Fibroblast of skin of right quadriceps (primary cell): ENCODE measurements around the gene ALDH9A1.
"Not testable (repeated sequence)": the region's sequence is repeated elsewhere in the genome, so short reads cannot be mapped to it uniquely, and the experiment has no call there.

Experiments
- DNase-seq: peaks from one replicate; pipeline ENCODE4 v3.0.0-alpha.2; 2013

The ALDH9A1 gene

DNA sequence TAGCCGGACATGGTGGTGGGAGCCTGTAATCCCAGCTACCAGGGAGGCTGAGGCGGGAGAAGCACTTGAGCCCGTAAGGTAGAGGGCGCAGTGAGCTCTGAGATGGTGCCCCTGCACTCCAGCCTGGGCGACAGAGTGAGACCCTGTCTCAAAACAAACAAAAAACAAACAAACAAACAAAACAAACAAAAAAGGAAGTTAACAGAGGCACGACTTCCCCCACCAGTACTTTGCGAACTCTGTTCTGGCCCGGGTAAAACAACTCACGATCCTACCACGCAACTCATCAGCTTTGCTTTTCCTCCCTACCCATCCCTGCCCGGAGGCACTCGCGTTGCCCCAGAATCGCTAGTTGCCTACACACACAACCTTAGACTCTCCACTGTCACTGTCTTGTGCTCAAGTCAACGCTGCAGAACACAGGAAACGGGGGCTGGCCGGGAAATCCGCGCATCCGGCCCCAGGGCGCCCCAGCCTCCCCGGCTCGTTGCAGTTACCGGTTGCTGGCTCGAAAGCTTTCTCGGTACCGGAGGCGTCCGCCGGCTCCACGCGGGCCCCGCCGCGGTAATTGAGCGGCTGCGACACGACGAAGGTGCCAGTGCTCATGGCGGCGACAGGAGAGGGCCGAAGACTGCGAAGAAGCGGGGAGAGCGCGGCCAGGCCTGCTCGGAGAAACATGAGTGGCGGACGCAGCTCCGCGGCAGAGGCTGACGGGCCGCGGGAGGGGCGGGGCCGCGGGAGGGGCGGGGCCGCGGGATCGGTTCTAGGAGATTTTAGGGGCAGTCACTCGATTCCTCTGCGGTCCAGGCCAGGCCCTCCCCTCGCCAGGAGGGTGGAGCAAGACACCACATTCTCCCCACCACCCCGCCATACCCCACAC is at the start of gene ALDH9A1:
Gene ALDH9A1 (minus strand): TSS at position 682 of the 880 bp plus-strand sequence. CDS start 4 bp downstream, at position 678.
- DNase-seq, result peak; percentile 88

DNA sequence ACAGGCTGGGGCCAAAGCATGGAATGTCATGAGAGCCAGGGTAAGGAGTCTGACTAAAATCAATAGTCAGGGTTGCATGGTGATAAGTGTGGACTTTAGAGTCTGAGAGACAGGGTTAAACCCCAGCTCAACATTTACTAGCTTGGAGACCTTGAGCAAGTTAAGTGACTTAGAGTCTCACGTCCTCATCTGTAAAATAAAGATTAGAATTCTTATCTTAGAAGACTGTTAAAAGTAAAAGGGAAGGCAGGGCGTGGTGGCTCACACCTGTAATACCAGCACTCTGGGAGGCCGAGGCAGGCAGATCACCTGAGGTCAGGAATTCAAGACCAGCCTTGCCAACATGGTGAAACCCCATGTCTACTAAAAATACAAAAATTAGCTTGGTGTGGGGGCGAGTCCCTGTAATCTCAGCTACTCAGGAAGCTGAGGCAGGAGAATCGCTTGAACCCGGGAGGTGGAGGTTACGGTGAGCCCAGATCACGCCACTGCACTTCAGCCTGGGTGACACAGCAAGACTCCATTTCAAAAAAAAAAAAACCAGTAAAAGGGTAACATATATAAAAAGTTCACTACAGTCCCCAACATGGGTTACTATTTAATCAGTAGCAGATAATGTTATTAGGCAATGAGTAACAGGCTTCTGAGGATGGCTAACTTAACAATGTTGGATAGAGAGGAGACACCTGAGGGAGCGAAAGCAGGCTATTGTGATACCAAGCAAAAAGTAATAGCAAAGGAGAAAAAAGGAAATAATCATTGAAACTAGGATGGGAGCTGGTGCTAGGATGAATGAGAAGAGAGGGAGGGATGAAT is 49.5 kb upstream of the ALDH9A1 start:
- no peak for DNase-seq

DNA sequence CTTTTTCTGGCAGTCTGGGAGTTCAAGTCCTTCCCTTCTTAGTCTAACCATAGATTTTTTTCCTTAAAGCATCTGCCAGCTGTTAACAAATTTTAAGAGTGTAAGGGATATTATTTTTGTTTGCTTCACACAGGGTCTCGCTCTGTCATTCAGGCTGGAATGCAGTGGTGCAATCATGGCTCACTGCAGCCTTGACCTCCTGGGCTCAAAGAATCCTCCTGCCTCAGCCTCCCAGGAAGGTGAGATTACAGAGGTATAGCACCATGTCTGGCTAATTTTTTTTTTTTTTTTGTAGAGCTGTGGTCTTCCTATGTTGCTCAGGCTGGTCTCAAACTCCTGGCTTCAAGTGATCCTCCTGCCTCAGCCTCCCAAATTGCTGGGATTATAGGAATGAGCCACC is 46.6 kb upstream of the ALDH9A1 start:
- DNase-seq, result not testable (repeated sequence)

DNA sequence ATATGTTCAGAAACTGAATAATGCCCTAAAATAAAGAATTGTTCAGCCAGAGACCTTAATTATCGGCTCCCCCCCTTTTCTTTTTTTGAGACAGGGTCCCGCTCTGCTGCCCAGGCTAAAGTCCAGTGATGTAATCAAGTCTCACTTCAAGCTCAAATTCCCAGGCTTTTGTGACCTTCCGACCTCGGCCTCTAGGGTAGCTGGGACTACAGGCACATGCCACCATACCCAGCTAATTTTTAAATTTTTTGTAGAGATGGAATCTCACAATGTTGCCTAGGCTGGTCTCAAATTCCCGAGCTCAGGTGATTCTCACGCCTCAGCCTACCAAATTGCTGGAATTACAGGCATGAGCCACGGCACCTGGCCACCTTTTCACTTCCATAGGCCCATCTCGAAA is 43.8 kb upstream of the ALDH9A1 start:
- DNase-seq, result no peak

DNA sequence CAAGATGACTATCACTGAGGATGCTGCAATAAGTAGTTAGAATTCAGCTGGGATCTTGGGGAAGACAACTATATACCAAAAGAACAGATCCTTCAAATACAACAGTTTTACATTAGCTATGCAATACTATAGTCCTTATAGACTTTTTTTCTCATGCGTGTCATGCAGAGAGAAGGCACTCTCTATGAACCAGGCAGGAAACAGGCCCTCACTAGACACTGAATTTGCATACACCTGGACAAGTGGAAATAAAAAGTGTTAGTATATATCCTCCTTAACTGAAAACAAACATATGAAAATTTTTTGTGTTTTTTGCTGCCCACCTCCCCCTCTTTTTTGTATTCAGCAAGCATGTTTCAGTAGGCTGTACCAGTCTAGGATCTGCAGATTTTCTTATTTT is 40.4 kb upstream of the ALDH9A1 start:
- no peak for DNase-seq

DNA sequence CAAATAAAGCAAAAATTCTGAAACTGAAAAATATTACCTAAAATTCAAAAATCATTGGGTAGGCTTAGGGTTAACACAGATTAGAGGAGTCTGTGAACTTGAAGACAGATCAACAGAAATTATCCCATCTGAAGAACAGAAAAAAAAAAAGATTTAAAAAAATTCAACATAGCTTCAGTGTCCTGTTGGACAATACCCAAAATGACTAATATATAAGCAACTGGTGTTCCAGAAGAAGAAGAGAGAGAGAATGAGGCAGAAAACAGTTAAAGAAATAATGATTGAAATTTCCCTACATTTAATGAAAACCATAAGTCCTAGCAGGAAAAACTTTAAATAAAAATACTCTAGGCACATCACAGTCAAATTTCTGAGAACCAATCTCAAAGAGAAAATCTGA is 38.8 kb upstream of the ALDH9A1 start:
- DNase-seq, result peak; percentile 3

DNA sequence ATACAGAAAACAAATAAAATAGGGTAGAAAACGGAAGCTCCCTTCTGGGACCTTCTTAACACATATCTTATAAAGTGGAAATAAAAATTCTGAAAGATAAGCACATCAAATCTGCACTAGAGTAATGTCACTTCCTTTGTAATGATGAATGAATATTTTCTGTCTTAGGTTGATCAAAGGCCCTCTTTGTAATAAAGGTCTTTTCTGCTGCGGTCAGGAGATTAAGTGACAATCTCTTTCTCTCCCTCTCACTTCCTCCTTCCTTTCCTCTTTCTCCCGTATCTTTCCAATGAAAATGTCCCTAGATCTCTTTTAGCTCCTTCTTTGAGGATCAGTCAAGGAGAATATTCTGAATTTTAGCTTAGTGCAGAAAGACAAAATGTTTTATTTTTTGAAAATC is 36.5 kb upstream of the ALDH9A1 start:
- no peak for DNase-seq

DNA sequence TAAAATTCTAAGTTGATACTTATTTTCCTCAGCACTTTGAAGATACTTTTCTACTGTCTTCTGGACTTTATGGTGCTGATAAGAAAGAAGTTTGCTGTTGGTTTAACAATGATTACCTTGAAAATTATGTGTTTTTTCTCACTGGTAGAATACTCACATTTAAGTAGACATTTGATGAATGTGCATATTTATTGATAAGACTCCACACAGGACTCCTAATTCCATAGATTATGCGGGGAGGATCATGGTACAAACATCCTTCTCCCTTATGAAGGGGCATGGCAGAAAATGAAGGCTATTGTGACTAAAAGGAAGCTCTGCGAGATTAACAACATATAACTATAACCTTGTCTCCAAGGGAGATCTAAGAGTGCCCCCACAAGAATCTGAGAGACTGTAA is 28.5 kb upstream of the ALDH9A1 start:
- DNase-seq, result no peak

DNA sequence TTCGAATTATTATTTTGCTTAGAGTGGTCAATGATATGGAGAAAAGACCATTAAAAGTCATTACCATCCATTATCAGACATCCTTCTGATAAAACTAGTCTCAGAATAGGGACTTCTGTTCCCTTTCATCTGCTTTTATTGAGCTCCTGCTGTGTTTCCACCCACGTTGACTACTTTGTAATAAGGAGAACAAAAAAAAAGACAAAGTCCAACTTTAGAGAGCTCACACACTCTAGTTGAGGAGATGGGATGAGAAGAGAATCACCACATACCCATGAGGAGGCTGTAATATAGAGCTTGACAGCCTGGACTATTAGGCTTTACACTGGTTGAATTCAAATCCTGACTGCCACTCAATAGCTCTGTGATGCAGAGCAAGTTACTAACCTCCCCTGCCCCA is 27.8 kb upstream of the ALDH9A1 start:
- no peak for DNase-seq

DNA sequence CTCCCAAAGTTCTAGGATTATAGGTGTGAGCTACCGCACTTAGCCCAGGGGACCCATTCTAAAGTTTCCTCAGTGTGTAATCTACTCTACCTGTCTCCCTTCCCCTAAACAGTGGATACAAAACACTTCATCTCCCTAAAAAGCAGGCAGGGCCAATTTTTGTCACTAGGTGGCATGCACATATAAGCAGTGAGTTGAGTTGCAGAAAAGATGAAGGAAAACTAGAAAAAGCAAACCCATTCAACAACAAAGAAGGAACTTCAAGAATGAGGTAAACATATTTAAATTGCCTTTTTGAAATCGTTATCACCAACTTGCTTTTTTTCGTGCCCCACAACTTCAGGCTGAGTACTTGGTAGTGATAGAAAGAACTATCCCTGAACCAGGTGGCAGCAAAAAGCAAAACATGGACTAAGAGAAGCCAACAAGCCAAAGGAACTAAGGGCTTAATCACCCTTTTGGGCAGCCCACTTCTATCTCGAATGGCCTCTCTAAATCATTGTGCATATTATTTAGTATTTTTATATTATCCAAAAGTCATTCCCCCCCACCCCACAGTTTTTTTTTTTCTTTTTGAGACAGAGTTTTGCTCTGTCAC is 19.7 kb upstream of the ALDH9A1 start:
- DNase-seq, result peak; percentile 53

DNA sequence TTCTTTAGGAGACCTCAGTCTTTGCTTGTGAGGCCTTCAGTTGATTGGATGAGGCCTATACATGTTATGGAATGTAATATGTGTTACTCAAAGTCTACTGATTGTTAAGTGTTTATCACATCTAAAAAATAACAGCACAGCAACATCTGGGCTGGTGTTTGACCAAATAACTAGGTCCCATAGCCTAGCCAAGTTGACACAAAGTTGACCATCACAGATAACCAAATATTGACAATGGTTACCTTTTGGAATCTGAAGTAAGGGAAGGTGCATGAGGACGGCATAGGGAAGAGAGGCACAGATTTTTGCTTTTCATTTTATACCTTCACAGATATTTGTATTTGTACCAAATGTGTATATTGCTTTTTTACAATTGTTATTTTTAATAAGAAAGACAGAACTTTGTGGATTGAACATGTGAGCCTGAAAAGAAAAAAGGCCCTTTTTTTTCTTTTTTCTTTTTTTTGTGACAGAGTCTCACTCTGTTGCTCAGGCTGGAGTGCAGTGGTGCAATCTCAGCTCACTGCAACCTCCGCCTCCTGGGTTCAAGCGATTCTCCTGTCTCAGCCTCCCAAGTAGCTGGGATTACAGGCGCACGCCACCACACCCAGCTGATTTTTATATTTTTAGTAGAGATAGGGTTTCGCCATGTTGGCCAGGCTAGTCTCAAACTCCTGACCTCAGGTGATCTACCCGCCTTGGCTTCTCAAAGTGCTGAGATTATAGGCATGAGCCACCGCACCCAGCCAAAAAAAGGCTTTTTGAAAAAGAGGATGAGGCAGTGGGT is 18.1 kb upstream of the ALDH9A1 start:
- not testable (repeated sequence) for DNase-seq

DNA sequence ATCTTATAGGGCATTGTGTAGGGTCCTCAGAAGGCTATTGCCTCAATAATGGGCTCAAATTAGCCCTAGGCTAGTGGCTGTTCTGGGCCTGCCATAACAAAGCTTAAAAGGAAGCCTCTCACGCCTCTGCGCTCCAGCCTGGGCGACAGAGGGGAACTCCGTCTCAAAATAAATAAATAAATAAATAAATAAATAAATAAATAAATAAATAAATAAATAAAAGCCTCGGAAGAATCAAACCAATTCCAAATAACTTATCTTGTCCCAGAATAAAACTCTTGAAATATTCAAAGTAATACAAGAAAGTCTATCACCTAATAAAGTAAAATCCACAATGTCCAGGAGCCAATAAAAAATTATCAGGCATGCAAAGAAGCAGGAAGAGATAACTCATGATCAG is 14.4 kb upstream of the ALDH9A1 start:
- DNase-seq, result no peak

DNA sequence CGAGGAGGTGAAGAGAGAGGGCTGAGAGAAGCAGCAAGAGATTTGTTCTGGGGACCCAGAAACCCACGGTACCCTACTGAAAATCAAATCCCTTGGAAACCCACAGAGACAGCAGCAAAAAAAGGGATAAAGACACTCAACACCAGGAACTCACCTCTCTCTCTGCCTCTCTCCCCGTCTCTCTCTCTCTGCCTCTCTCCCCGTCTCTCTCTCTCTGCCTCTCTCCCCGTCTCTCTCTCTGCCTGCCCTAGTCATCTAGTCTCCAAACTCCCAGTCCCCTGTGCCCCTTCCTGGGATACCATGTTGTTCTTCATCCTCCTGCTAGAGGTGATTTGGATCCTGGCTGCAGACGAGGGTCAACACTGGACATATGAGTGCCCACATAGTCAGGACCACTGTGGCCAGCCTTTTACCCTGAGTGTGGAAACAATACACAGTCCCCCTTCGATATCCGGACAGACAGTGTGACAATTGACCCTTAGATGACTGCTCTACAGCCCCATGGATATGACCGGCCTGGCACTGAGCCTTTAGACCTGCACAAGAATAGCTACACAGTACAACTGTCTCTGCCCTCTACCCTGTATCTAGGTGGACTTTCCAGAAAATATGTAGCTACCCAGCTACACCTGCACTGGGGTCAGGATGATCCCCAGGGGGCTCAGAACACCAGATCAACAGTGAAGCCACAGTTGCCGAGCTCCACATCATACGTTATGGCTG is 9.8 kb upstream of the ALDH9A1 start:
- DNase-seq, result no peak

DNA sequence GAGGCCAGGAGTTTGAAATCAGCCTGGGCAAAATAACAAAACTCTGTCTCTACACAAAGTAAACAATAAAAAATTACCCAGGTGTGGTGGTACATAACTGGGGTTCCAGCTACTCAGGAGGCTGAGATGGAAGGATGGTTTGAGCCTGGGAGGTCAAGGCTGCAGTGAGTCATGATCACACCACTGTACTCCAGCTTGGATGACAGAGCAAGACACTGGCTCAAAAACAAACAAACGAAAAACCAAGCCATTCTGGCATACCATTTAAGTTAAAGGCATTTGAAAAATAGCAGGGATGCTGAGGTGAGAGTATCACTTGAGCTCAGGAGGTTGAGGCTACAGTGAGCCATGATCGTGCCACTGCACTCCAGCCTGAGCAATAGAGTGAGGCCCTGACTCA is 5.3 kb upstream of the ALDH9A1 start:
- DNase-seq, result no peak

DNA sequence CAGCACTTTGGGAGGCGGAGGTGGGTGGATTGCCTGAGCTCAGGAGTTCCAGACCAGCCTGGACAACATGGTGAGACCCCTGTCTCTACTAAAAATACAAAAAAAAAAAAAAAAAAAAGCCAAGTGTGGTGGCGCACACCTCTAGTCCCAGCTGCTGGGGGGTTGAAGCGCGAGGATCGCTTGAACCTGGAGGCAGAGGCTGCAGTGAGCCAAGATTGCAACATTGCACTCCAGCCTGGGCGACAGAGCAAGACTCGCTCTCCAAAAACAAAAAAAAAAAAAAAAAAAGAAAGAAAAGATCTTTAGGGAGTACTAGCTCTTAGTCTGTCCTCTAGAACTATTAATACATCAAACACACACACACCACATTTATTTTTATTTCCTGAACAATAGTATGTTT is 3.6 kb upstream of the ALDH9A1 start:
- not testable (repeated sequence) for DNase-seq

DNA sequence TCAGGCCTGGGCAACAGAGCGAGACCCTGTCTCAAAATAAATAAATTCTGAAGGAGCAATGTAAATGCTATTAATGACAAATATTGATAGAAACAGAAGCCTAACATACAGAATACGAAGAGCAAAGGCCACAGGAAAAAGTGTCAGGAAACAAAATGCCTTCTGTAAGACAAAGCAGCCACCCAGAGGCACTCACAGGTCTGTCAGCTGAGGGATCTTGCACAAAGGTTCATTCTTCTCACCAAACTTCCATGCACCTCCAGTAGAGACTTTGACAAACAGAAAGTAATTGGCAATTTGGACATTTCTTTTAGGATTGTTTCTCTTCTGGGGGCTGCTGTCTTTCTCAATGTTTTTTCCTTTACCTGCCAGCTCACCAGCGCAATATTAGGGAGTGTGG is 1.2 kb upstream of the ALDH9A1 start:
- no peak for DNase-seq

DNA sequence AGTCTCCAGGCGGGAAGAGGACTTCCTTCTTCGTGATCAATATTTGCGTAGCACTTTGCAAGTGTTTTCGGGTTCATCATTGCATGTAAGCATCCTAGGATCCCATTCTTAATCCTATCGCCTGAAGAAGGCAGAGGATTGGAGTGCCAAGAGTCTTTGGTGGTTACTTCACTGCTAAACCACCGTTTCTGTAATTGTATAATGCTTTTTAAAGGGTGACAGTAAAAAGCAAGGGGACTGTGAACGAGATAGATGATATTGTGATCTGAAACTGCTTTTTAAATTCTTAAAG is 345 bp upstream of the ALDH9A1 start:
- no peak for DNase-seq

DNA sequence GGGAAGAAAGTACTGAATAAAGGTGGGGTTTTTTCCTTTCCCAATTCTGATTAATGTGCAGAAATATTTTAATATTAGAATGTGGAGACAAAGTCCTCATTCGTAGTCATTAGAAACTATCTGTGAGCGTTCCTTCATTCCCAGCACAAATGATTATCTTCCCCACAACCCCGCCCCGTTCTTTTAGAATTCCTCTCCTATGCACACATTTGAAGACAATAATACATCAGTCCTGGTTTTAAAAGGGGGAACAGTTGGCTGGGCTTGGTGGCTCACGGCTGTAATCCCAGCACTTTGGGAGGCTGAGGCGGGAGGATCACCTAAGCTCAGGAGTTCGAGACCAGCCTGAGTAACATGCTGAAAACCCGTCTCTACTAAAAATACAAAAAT is 876 bp downstream of the ALDH9A1 start:
- DNase-seq, result no peak

DNA sequence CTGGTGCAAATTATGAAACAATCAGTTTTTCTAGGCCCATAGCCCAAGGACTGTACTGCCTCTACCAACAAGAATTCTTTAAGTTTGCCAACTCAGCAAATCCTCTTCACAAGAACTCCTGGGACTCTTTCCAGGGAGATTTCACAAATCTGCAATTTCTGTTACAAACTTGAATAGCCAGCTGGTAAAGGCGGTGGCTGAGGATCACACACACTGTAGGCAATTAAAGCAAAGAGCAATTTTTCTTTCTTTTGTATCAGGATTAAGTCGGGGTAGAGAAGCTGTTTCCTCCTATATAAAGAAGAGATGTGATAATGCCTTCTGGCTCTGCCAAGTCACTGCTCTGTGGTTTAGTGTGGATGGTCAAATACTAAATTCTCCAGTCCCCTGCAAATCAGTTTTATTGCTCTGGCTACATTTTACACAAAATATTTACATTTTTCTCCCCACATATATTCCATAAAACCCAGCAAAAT is 1.7 kb downstream of the ALDH9A1 start:
- DNase-seq, result peak; percentile 86

DNA sequence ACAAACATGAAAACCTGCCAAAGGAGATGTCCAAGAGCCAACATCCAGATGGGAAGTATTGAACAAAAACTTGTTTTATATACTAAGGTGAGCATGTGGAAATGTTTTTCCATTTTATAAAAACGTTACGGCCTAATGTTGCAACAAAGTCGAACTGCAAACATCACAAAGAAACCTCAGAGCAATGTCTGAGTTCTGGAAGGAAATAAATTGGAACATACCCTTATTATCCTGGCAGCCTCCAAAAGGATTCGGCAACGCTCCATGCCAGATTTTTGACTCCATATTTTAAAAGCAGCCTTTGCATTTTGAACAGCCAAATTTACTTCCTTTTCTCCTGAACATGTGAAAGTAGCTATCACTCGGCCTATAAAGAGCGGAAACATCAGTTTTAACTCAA is 3.3 kb downstream of the ALDH9A1 start:
- no peak for DNase-seq

DNA sequence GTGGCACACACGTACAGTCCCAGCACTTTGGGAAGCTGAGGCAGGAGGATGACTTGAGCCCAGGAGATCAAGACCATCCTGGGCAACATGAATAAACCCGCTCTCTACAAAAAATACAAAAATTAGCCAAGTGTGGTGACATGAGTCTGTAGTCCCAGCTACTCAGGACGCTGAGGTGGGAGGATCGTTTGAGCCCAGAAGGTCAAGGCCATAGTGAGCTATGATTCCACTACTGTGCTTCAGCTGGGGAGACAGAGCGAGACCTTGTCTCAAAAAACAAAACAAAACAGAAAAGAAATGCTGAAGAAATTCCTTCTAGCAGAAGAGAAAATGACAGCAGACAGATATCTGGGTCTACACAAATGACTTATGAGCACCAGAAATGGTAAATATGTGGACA is 10.3 kb downstream of the ALDH9A1 start:
- DNase-seq, result no peak

DNA sequence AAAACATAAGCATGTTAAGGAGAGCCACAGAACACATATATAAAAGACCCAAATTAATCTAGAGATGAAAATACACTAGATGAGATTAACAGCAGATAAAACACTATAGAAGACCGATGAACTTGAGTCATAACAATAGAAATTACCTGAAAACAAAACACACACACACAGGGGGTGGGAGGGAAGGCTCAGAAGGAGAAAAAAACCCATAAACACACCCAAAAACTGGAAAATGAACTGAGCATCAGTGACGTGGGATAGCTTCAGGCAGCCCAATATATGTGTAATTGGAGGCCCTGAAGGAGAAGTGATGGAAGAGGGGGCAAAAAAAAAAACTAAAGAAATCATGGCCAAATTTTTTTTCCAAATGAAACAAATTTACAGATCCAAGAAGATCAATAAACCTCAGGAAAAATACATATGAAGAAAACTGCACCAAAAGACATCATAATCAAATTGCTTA is 11.4 kb downstream of the ALDH9A1 start:
- DNase-seq, result no peak
